Measurements from ENCODE around the gene GHRH. TPM values are rescaled to one million over a fixed set of nuclear protein-coding genes. Genes with fewer than 3 reads are reported as not detected.
A peak's percentile ranks its signal among the peaks of the same experiment; 100 is the strongest.

GHRH gene
- total RNA-seq, 1 donor from 2014 or later, result not detected

GRCh38 chr20:37298190-37298939 is 36.8 kb upstream of the GHRH start:
- DNase-seq (ENCODE audit: low spot score), result no peak
- Mint-ChIP-seq H3K9me3 (no peaks in the 10 kb centered on the region), H3K27me3 (ENCODE audit: insufficient read depth) (no peaks in the 10 kb centered on the region), H3K36me3 (ENCODE audit: low read depth) (peaks cover 47% of the 10 kb centered on the region), H3K4me3 (no peak overlapping the region), H3K4me1 (ENCODE audit: low read depth) (peaks cover 45% of the 10 kb centered on the region), H3K27ac (peak overlapping the region; percentile 40)
- intact Hi-C loops (cut with micrococcal nuclease), result loop anchor here (5.0 kb wide), 1 partner anchor 39 kb away; no protein-coding TSS in a partner anchor

GRCh38 chr20:37297066-37297736 is 35.6 kb upstream of the GHRH start:
- DNase-seq (ENCODE audit: low spot score), result no peak
- intact Hi-C loops (cut with micrococcal nuclease), result loop anchor here (5.0 kb wide), 1 partner anchor 40 kb away; no protein-coding TSS in a partner anchor
- Mint-ChIP-seq H3K4me3 (no peak overlapping the region), H3K27me3 (ENCODE audit: insufficient read depth) (no peaks in the 10 kb centered on the region), H3K36me3 (ENCODE audit: low read depth) (peaks cover 49% of the 10 kb centered on the region), H3K4me1 (ENCODE audit: low read depth) (peaks cover 51% of the 10 kb centered on the region), H3K27ac (no peak overlapping the region), H3K9me3 (no peaks in the 10 kb centered on the region)

- intact Hi-C loops (cut with micrococcal nuclease), result loop anchor here (5.0 kb wide), 1 partner anchor 41 kb away; no protein-coding TSS in a partner anchor
- DNase-seq (ENCODE audit: low spot score), result no peak
- no peaks in the 10 kb centered on the region for H3K9me3 Mint-ChIP-seq
- H3K4me1 Mint-ChIP-seq (ENCODE audit: low read depth), result peaks cover 51% of the 10 kb centered on the region
- no peaks in the 10 kb centered on the region for H3K27me3 Mint-ChIP-seq (ENCODE audit: insufficient read depth)
- H3K27ac Mint-ChIP-seq, result no peak overlapping the region
- H3K4me3 Mint-ChIP-seq, result no peak overlapping the region
- H3K36me3 Mint-ChIP-seq (ENCODE audit: low read depth), result peaks cover 48% of the 10 kb centered on the region
Observed at GRCh38 chr20:37296371-37296770, 34.8 kb upstream of the GHRH start.

- no peak for DNase-seq (ENCODE audit: low spot score)
- H3K9me3 Mint-ChIP-seq, result no peaks in the 10 kb centered on the region
- intact Hi-C loops (cut with micrococcal nuclease), result loop anchor here (5.0 kb wide), 1 partner anchor 42 kb away; no protein-coding TSS in a partner anchor
- H3K36me3 Mint-ChIP-seq (ENCODE audit: low read depth), result peaks cover 48% of the 10 kb centered on the region
- H3K27me3 Mint-ChIP-seq (ENCODE audit: insufficient read depth), result no peaks in the 10 kb centered on the region
- H3K4me1 Mint-ChIP-seq (ENCODE audit: low read depth), result peaks cover 58% of the 10 kb centered on the region
- no peak overlapping the region for H3K27ac Mint-ChIP-seq
- no peak overlapping the region for H3K4me3 Mint-ChIP-seq
Observed at GRCh38 chr20:37295595-37295994, 34.0 kb upstream of the GHRH start.

- Mint-ChIP-seq H3K4me3 (no peak overlapping the region), H3K27ac (no peak overlapping the region), H3K4me1 (ENCODE audit: low read depth) (peaks cover 58% of the 10 kb centered on the region), H3K36me3 (ENCODE audit: low read depth) (peaks cover 42% of the 10 kb centered on the region), H3K27me3 (ENCODE audit: insufficient read depth) (no peaks in the 10 kb centered on the region), H3K9me3 (no peaks in the 10 kb centered on the region)
- no peak for DNase-seq (ENCODE audit: low spot score)
- intact Hi-C loops (cut with micrococcal nuclease), result loop anchor here (5.0 kb wide), 1 partner anchor 42 kb away; no protein-coding TSS in a partner anchor
Observed at GRCh38 chr20:37295001-37295400, 33.4 kb upstream of the GHRH start.

GRCh38 chr20:37294262-37294981 is 32.8 kb upstream of the GHRH start:
- DNase-seq (ENCODE audit: low spot score), result no peak
- intact Hi-C loops (cut with micrococcal nuclease), result no loop called here
- no peaks in the 10 kb centered on the region for H3K27me3 Mint-ChIP-seq (ENCODE audit: insufficient read depth)
- H3K4me1 Mint-ChIP-seq (ENCODE audit: low read depth), result peaks cover 58% of the 10 kb centered on the region
- H3K9me3 Mint-ChIP-seq, result no peaks in the 10 kb centered on the region
- H3K4me3 Mint-ChIP-seq, result no peak overlapping the region
- H3K27ac Mint-ChIP-seq, result no peak overlapping the region
- H3K36me3 Mint-ChIP-seq (ENCODE audit: low read depth), result peaks cover 40% of the 10 kb centered on the region

- H3K36me3 Mint-ChIP-seq (ENCODE audit: low read depth), result peaks cover 36% of the 10 kb centered on the region
- intact Hi-C loops (cut with micrococcal nuclease), result no loop called here
- no peak overlapping the region for H3K27ac Mint-ChIP-seq
- no peaks in the 10 kb centered on the region for H3K9me3 Mint-ChIP-seq
- H3K4me3 Mint-ChIP-seq, result no peak overlapping the region
- peaks cover 57% of the 10 kb centered on the region for H3K4me1 Mint-ChIP-seq (ENCODE audit: low read depth)
- no peak for DNase-seq (ENCODE audit: low spot score)
- no peaks in the 10 kb centered on the region for H3K27me3 Mint-ChIP-seq (ENCODE audit: insufficient read depth)
Observed at GRCh38 chr20:37293301-37293943, 31.8 kb upstream of the GHRH start.

GRCh38 chr20:37291724-37292126 is 30.1 kb upstream of the GHRH start:
- Mint-ChIP-seq H3K36me3 (ENCODE audit: low read depth) (peaks cover 31% of the 10 kb centered on the region), H3K4me1 (ENCODE audit: low read depth) (peaks cover 46% of the 10 kb centered on the region), H3K27me3 (ENCODE audit: insufficient read depth) (peaks cover 7% of the 10 kb centered on the region), H3K9me3 (no peaks in the 10 kb centered on the region), H3K27ac (peak overlapping the region; percentile 50), H3K4me3 (peak overlapping the region; percentile 86)
- DNase-seq (ENCODE audit: low spot score), result no peak
- intact Hi-C loops (cut with micrococcal nuclease), result no loop called here

GRCh38 chr20:37290158-37290810 is 28.7 kb upstream of the GHRH start:
- Mint-ChIP-seq H3K27me3 (ENCODE audit: insufficient read depth) (peaks cover 9% of the 10 kb centered on the region), H3K36me3 (ENCODE audit: low read depth) (peaks cover 29% of the 10 kb centered on the region)
- intact Hi-C loops (cut with micrococcal nuclease), result no loop called here

GRCh38 chr20:37288091-37288490 is 26.5 kb upstream of the GHRH start:
- peak overlapping the region; percentile 71 for H3K4me3 Mint-ChIP-seq
- no peak overlapping the region for H3K27ac Mint-ChIP-seq
- peaks cover 15% of the 10 kb centered on the region for H3K36me3 Mint-ChIP-seq (ENCODE audit: low read depth)
- H3K9me3 Mint-ChIP-seq, result no peaks in the 10 kb centered on the region
- H3K27me3 Mint-ChIP-seq (ENCODE audit: insufficient read depth), result peaks cover 9% of the 10 kb centered on the region
- intact Hi-C loops (cut with micrococcal nuclease), result no loop called here
- DNase-seq (ENCODE audit: low spot score), result no peak
- H3K4me1 Mint-ChIP-seq (ENCODE audit: low read depth), result peaks cover 19% of the 10 kb centered on the region

More at GRCh38 chr20:37290158-37290810, 28.7 kb upstream of the GHRH start:
- Mint-ChIP-seq H3K4me1 (ENCODE audit: low read depth) (peaks cover 36% of the 10 kb centered on the region), H3K4me3 (peak overlapping the region; percentile 86), H3K9me3 (no peaks in the 10 kb centered on the region), H3K27ac (peak overlapping the region; percentile 93)
- DNase-seq (ENCODE audit: low spot score), result no peak

GRCh38 chr20:37285664-37286374 is 24.2 kb upstream of the GHRH start:
- H3K36me3 Mint-ChIP-seq (ENCODE audit: low read depth), result no peaks in the 10 kb centered on the region
- no peak overlapping the region for H3K4me3 Mint-ChIP-seq
- peaks cover 2% of the 10 kb centered on the region for H3K4me1 Mint-ChIP-seq (ENCODE audit: low read depth)
- no peak overlapping the region for H3K27ac Mint-ChIP-seq
- intact Hi-C loops (cut with micrococcal nuclease), result no loop called here
- H3K27me3 Mint-ChIP-seq (ENCODE audit: insufficient read depth), result peaks cover 9% of the 10 kb centered on the region
- no peaks in the 10 kb centered on the region for H3K9me3 Mint-ChIP-seq
- DNase-seq (ENCODE audit: low spot score), result no peak
